ENCODE measurements around the gene IL17RC. TPM values are rescaled to one million over a fixed set of nuclear protein-coding genes. Genes with fewer than 3 reads are reported as not detected.
"Not testable (repeated sequence)": the region's sequence is repeated elsewhere in the genome, so short reads cannot be mapped to it uniquely, and the experiment has no call there.

Gene IL17RC
- total RNA-seq, 1 donor from 2014 or later, result 20.1 TPM

- Mint-ChIP-seq H3K36me3 (ENCODE audit: low read depth, unreplicated experiment) (no peaks in the 10 kb centered on the region), H3K27me3 (ENCODE audit: low read depth, unreplicated experiment) (peaks cover 5% of the 10 kb centered on the region), H3K4me3 (ENCODE audit: unreplicated experiment) (no peak overlapping the region), H3K4me1 (ENCODE audit: low read depth, unreplicated experiment) (no peaks in the 10 kb centered on the region), H3K9me3 (ENCODE audit: unreplicated experiment) (no peaks in the 10 kb centered on the region), H3K27ac (ENCODE audit: unreplicated experiment) (no peak overlapping the region)
- FAIRE-seq (no peak), DNase-seq (ENCODE audit: low read depth) (no peak)
- no peaks in the 10 kb centered on the region for H3K27me3 ChIP-seq (ENCODE audit: insufficient read depth, low read length)
- H3K4me1 ChIP-seq (ENCODE audit: insufficient read depth, low read length), result peaks cover 8% of the 10 kb centered on the region
- H4K20me1 ChIP-seq (ENCODE audit: insufficient read depth, low read length), result no peaks in the 10 kb centered on the region
- no peak overlapping the region for H3K27ac ChIP-seq (ENCODE audit: low read depth, low read length)
- no peak overlapping the region for H3K4me3 ChIP-seq (ENCODE audit: insufficient read depth, low read depth, low read length)
- no peaks in the 10 kb centered on the region for H3K9me3 ChIP-seq (ENCODE audit: insufficient read depth, low read depth, low read length)
- H3K9ac ChIP-seq (ENCODE audit: low read length), result no peak overlapping the region
- no peaks in the 10 kb centered on the region for H3K36me3 ChIP-seq (ENCODE audit: insufficient read depth, low read length)
- TF ChIP-seq CTCF (IDR thresholded peaks at IDR 0.05; ENCODE audit: insufficient read depth, low read depth, low read length) (no peak), EZH2 (IDR thresholded peaks at IDR 0.05; ENCODE audit: insufficient read depth, low read length) (no peak)
- no peak overlapping the region for H2AFZ ChIP-seq (ENCODE audit: low read depth, low read length)
- H3K79me2 ChIP-seq (ENCODE audit: insufficient read depth, low read length), result no peaks in the 10 kb centered on the region
- H3K4me2 ChIP-seq (ENCODE audit: low read length), result no peak overlapping the region
Observed at GRCh38 chr3:9875448-9875847, 41.5 kb upstream of the IL17RC start.

- H3K36me3 ChIP-seq (ENCODE audit: insufficient read depth, low read length); FAIRE-seq; H3K27ac Mint-ChIP-seq (ENCODE audit: unreplicated experiment); H3K4me3 ChIP-seq (ENCODE audit: insufficient read depth, low read depth, low read length); H3K27ac ChIP-seq (ENCODE audit: low read depth, low read length); H3K9me3 ChIP-seq (ENCODE audit: insufficient read depth, low read depth, low read length); H3K27me3 ChIP-seq (ENCODE audit: insufficient read depth, low read length); DNase-seq (ENCODE audit: low read depth); H3K4me3 Mint-ChIP-seq (ENCODE audit: unreplicated experiment); H3K9ac ChIP-seq (ENCODE audit: low read length); H3K36me3 Mint-ChIP-seq (ENCODE audit: low read depth, unreplicated experiment); H3K4me1 Mint-ChIP-seq (ENCODE audit: low read depth, unreplicated experiment); H3K27me3 Mint-ChIP-seq (ENCODE audit: low read depth, unreplicated experiment); H4K20me1 ChIP-seq (ENCODE audit: insufficient read depth, low read length); H3K79me2 ChIP-seq (ENCODE audit: insufficient read depth, low read length); H3K4me1 ChIP-seq (ENCODE audit: insufficient read depth, low read length); H3K9me3 Mint-ChIP-seq (ENCODE audit: unreplicated experiment); H3K4me2 ChIP-seq (ENCODE audit: low read length); H2AFZ ChIP-seq (ENCODE audit: low read depth, low read length): not testable (repeated sequence)
Observed at GRCh38 chr3:9876255-9876654, 40.6 kb upstream of the IL17RC start.

GRCh38 chr3:9876991-9877390, 39.9 kb upstream of the IL17RC start:
- H3K36me3 Mint-ChIP-seq (ENCODE audit: low read depth, unreplicated experiment), result no peaks in the 10 kb centered on the region
- Histone ChIP-seq H3K4me2 (ENCODE audit: low read length) (no peak overlapping the region), H2AFZ (ENCODE audit: low read depth, low read length) (no peak overlapping the region), H3K79me2 (ENCODE audit: insufficient read depth, low read length) (no peaks in the 10 kb centered on the region), H3K27ac (ENCODE audit: low read depth, low read length) (no peak overlapping the region), H3K36me3 (ENCODE audit: insufficient read depth, low read length) (no peaks in the 10 kb centered on the region), H3K9ac (ENCODE audit: low read length) (no peak overlapping the region), H4K20me1 (ENCODE audit: insufficient read depth, low read length) (no peaks in the 10 kb centered on the region), H3K4me1 (ENCODE audit: insufficient read depth, low read length) (peaks cover under 1% of the 10 kb centered on the region), H3K4me3 (ENCODE audit: insufficient read depth, low read depth, low read length) (no peak overlapping the region), H3K27me3 (ENCODE audit: insufficient read depth, low read length) (no peaks in the 10 kb centered on the region), H3K9me3 (ENCODE audit: insufficient read depth, low read depth, low read length) (no peaks in the 10 kb centered on the region)
- DNase-seq (ENCODE audit: low read depth) (no peak), FAIRE-seq (no peak)
- no peak overlapping the region for H3K4me3 Mint-ChIP-seq (ENCODE audit: unreplicated experiment)
- peaks cover 5% of the 10 kb centered on the region for H3K27me3 Mint-ChIP-seq (ENCODE audit: low read depth, unreplicated experiment)
- H3K9me3 Mint-ChIP-seq (ENCODE audit: unreplicated experiment), result no peaks in the 10 kb centered on the region
- TF ChIP-seq CTCF (IDR thresholded peaks at IDR 0.05; ENCODE audit: insufficient read depth, low read depth, low read length) (no peak), EZH2 (IDR thresholded peaks at IDR 0.05; ENCODE audit: insufficient read depth, low read length) (no peak)
- H3K4me1 Mint-ChIP-seq (ENCODE audit: low read depth, unreplicated experiment), result no peaks in the 10 kb centered on the region
- no peak overlapping the region for H3K27ac Mint-ChIP-seq (ENCODE audit: unreplicated experiment)
